GM19035 (cell line): ENCODE data around the gene TEX29.

ENCODE experiments used
- ATAC-seq: cut with Tn5 transposase; IDR thresholded peaks from one replicate; pipeline ENCODE4 v1.9.1; 2021; ENCODE audit not compliant: unreplicated experiment

Gene TEX29

GRCh38 chr13:111319998-111320911, at the start of gene TEX29:
Gene TEX29 (plus strand): TSS chr13:111320642. CDS start chr13:111320891, 249 bp downstream.
- no peak for ATAC-seq

- ATAC-seq, result no peak
Observed at GRCh38 chr13:111270765-111271698, 49.4 kb upstream of the TEX29 start.

- ATAC-seq, result no peak
Observed at GRCh38 chr13:111272117-111272516, 48.3 kb upstream of the TEX29 start.

- ATAC-seq, result no peak
Observed at GRCh38 chr13:111275382-111275781, 45.1 kb upstream of the TEX29 start.

- no peak for ATAC-seq
Observed at GRCh38 chr13:111275995-111276618, 44.3 kb upstream of the TEX29 start.

GRCh38 chr13:111278258-111278657, 42.2 kb upstream of the TEX29 start:
- ATAC-seq, result no peak

GRCh38 chr13:111278743-111279652, 41.4 kb upstream of the TEX29 start:
- no peak for ATAC-seq

- ATAC-seq, result no peak
Observed at GRCh38 chr13:111280226-111280625, 40.2 kb upstream of the TEX29 start.

- ATAC-seq, result no peak
Observed at GRCh38 chr13:111280681-111281585, 39.5 kb upstream of the TEX29 start.

- no peak for ATAC-seq
Observed at GRCh38 chr13:111281751-111282311, 38.6 kb upstream of the TEX29 start.

- no peak for ATAC-seq
Observed at GRCh38 chr13:111282425-111282824, 38.0 kb upstream of the TEX29 start.

- ATAC-seq, result no peak
Observed at GRCh38 chr13:111282997-111283396, 37.4 kb upstream of the TEX29 start.

- no peak for ATAC-seq
Observed at GRCh38 chr13:111283457-111283856, 37.0 kb upstream of the TEX29 start.

GRCh38 chr13:111283991-111284390, 36.5 kb upstream of the TEX29 start:
- ATAC-seq, result no peak

GRCh38 chr13:111284565-111284964, 35.9 kb upstream of the TEX29 start:
- no peak for ATAC-seq

- no peak for ATAC-seq
Observed at GRCh38 chr13:111286162-111286561, 34.3 kb upstream of the TEX29 start.

GRCh38 chr13:111286749-111287148, 33.7 kb upstream of the TEX29 start:
- no peak for ATAC-seq

- ATAC-seq, result no peak
Observed at GRCh38 chr13:111287201-111287600, 33.2 kb upstream of the TEX29 start.

GRCh38 chr13:111288276-111288675, 32.2 kb upstream of the TEX29 start:
- no peak for ATAC-seq
